HEK293 (cell line): ENCODE results near the gene FOXN3.

Experiments used
- CTCF ChIA-PET: fragments of 350-600 bp; formaldehyde crosslinking; extraction: SDS; loops from one replicate; lab custom pipeline; 2021; ENCODE audit warnings: antibody characterized with exemption; lab: Yijun Ruan, JAX
- POLR2A ChIA-PET: fragments of 300-600 bp; formaldehyde crosslinking; extraction: SDS; loops from one replicate; lab custom pipeline; 2020; ENCODE audit warnings: antibody characterized with exemption, inconsistent platforms; lab: Yijun Ruan, JAX
- H3K27ac ChIP-seq: fragments of 200-500 bp; sonication (Bioruptor generic); 2 replicates; pipeline ENCODE4 v1.5.1; 2014; ENCODE audit warnings: low read depth, low read length, control low read depth, inconsistent platforms; ENCODE audit errors: extremely low read depth
- H3K36me3 ChIP-seq, 2 experiments: fragments of 200-500 bp in 1 of 2; sonication (Bioruptor generic) in 1 of 2; 1 replicate in 1 of 2; 2 replicates in 1 of 2; pipeline ENCODE4 v1.5.1; 2014 to 2017; ENCODE audit warnings: inconsistent platforms in 2 of 2, low read length in 2 of 2; ENCODE audit not compliant: control insufficient read depth in 2 of 2, insufficient read depth in 1 of 2
- H3K4me1 ChIP-seq: fragments of 200-500 bp; sonication (Bioruptor generic); 2 replicates; pipeline ENCODE4 v1.5.1; 2014; ENCODE audit warnings: mild to moderate bottlenecking, low read length, inconsistent platforms; ENCODE audit not compliant: control insufficient read depth, insufficient read depth
- H3K4me3 ChIP-seq: 2 replicates; pipeline ENCODE4 v1.5.1; 2011; ENCODE audit warnings: low read depth, mild to moderate bottlenecking, control low read depth, low read length, moderate library complexity
- H3K9me3 ChIP-seq: fragments of 200-500 bp; sonication (Bioruptor generic); 2 replicates; pipeline ENCODE4 v1.5.1; 2014; ENCODE audit warnings: low read depth, low read length, inconsistent platforms; ENCODE audit not compliant: control insufficient read depth, insufficient read depth
- ELK4 ChIP-seq: IDR thresholded peaks from 2 replicates; pipeline ENCODE4 v1.6.1; 2011; ENCODE audit warnings: mild to moderate bottlenecking, low read depth, low read length, borderline replicate concordance
- KLF8 ChIP-seq: fragments of 450-650 bp; formaldehyde crosslinking; IDR thresholded peaks from 2 replicates; pipeline ENCODE4 v1.5.1; 2016; ENCODE audit warnings: missing biosample characterization, missing genetic modification characterization
- PRDM6 ChIP-seq: fragments of 450-650 bp; formaldehyde crosslinking; IDR thresholded peaks from 2 replicates; pipeline ENCODE4 v1.5.1; 2017; ENCODE audit warnings: missing biosample characterization, missing genetic modification characterization
- SALL2 ChIP-seq: fragments of 450-650 bp; formaldehyde crosslinking; IDR thresholded peaks from 2 replicates; pipeline ENCODE4 v1.5.0; 2017; ENCODE audit warnings: missing biosample characterization, mild to moderate bottlenecking, missing genetic modification characterization, borderline replicate concordance
- ZBTB21 ChIP-seq: fragments of 450-650 bp; formaldehyde crosslinking; IDR thresholded peaks from 2 replicates; pipeline ENCODE4 v1.5.1; 2017; ENCODE audit warnings: missing biosample characterization, missing genetic modification characterization
- ZFHX2 ChIP-seq: fragments of 450-650 bp; formaldehyde crosslinking; conservative IDR thresholded peaks from 2 replicates; pipeline ENCODE4 v1.5.1; 2016; ENCODE audit warnings: missing biosample characterization, missing genetic modification characterization
- ZFP3 ChIP-seq: fragments of 450-650 bp; formaldehyde crosslinking; IDR thresholded peaks from 2 replicates; pipeline ENCODE4 v1.5.1; 2016; ENCODE audit warnings: low read depth, missing biosample characterization, missing genetic modification characterization
- ZIC2 ChIP-seq: fragments of 450-650 bp; formaldehyde crosslinking; IDR thresholded peaks from 2 replicates; pipeline ENCODE4 v1.5.1; 2016; ENCODE audit warnings: missing biosample characterization, missing genetic modification characterization
- ZNF140 ChIP-seq: fragments of 450-650 bp; formaldehyde crosslinking; IDR thresholded peaks from 2 replicates; pipeline ENCODE4 v1.5.1; 2016; ENCODE audit warnings: missing biosample characterization, missing genetic modification characterization
- ZNF174 ChIP-seq: fragments of 450-650 bp; formaldehyde crosslinking; IDR thresholded peaks from 2 replicates; pipeline ENCODE4 v1.5.0; 2017; ENCODE audit warnings: missing biosample characterization, mild to moderate bottlenecking, missing genetic modification characterization
- ZNF184 ChIP-seq: fragments of 450-650 bp; IDR thresholded peaks from 2 replicates; pipeline ENCODE4 v1.5.1; 2018; ENCODE audit warnings: missing biosample characterization, mild to moderate bottlenecking, missing genetic modification characterization
- ZNF19 ChIP-seq: fragments of 450-650 bp; formaldehyde crosslinking; IDR thresholded peaks from 2 replicates; pipeline ENCODE4; 2016; ENCODE audit warnings: missing biosample characterization, missing genetic modification characterization, low read depth
- ZNF266 ChIP-seq: fragments of 450-650 bp; formaldehyde crosslinking; IDR thresholded peaks from 2 replicates; pipeline ENCODE4 v1.5.1; 2016; ENCODE audit warnings: missing biosample characterization, missing genetic modification characterization, low read depth
- ZNF324 ChIP-seq: fragments of 450-650 bp; formaldehyde crosslinking; IDR thresholded peaks from 2 replicates; pipeline ENCODE4 v1.5.1; 2016; ENCODE audit warnings: missing biosample characterization, missing genetic modification characterization
- ZNF354C ChIP-seq: fragments of 450-650 bp; formaldehyde crosslinking; IDR thresholded peaks from 2 replicates; pipeline ENCODE4 v1.5.1; 2016; ENCODE audit warnings: missing biosample characterization, missing genetic modification characterization, low read depth, borderline replicate concordance
- ZNF366 ChIP-seq: fragments of 450-650 bp; formaldehyde crosslinking; conservative IDR thresholded peaks from 2 replicates; pipeline ENCODE4 v1.5.1; 2016; ENCODE audit warnings: missing biosample characterization, missing genetic modification characterization
- ZNF426 ChIP-seq: fragments of 450-650 bp; formaldehyde crosslinking; IDR thresholded peaks from 2 replicates; pipeline ENCODE4 v1.5.1; 2017; ENCODE audit warnings: missing biosample characterization, missing genetic modification characterization, mild to moderate bottlenecking, inconsistent platforms, moderate library complexity
- ZNF501 ChIP-seq: fragments of 450-650 bp; formaldehyde crosslinking; IDR thresholded peaks from 2 replicates; pipeline ENCODE4 v1.5.1; 2016; ENCODE audit warnings: missing biosample characterization, missing genetic modification characterization
- ZNF660 ChIP-seq: fragments of 450-650 bp; IDR thresholded peaks from 2 replicates; pipeline ENCODE4 v1.5.1; 2018; ENCODE audit warnings: missing biosample characterization, mild to moderate bottlenecking, missing genetic modification characterization
- ZNF707 ChIP-seq: fragments of 450-650 bp; formaldehyde crosslinking; IDR thresholded peaks from 2 replicates; pipeline ENCODE4 v1.5.1; 2016; ENCODE audit warnings: missing biosample characterization, missing genetic modification characterization
- ZNF747 ChIP-seq: fragments of 450-650 bp; formaldehyde crosslinking; IDR thresholded peaks from 2 replicates; pipeline ENCODE4 v1.5.1; 2016; ENCODE audit warnings: missing biosample characterization, missing genetic modification characterization
- TF ChIP-seq, protein P1 (sequence below): fragments of 450-650 bp; formaldehyde crosslinking; IDR thresholded peaks from 2 replicates; pipeline ENCODE4 v1.5.1; 2016; ENCODE audit warnings: missing biosample characterization, missing genetic modification characterization, low read depth
- TF ChIP-seq, protein P2 (sequence below): fragments of 450-650 bp; formaldehyde crosslinking; IDR thresholded peaks from 2 replicates; pipeline ENCODE4 v1.5.1; 2016; ENCODE audit warnings: missing biosample characterization, missing genetic modification characterization
- TF ChIP-seq, protein P3 (sequence below): fragments of 450-650 bp; formaldehyde crosslinking; IDR thresholded peaks from 2 replicates; pipeline ENCODE4 v1.5.1; 2016; ENCODE audit warnings: missing biosample characterization, missing genetic modification characterization

Gene FOXN3

GRCh38 chr14:89309670-89310177 lies 107.3 kb downstream of the FOXN3 start:
- Histone ChIP-seq H3K36me3 (no peaks in the 10 kb centered on the region; a peak in 1 of 3 replicates), H3K4me1 (peaks cover 15% of the 10 kb centered on the region), H3K9me3 (no peaks in the 10 kb centered on the region), H3K27ac (no peak overlapping the region), H3K4me3 (no peak overlapping the region)
- POLR2A ChIA-PET: no interaction called here
- CTCF ChIA-PET: no interaction called here
- TF ChIP-seq ZNF140 (tag by site-specific recombination) (no peak), ELK4 (no peak)
- TF ChIP-seq, protein P1, sequence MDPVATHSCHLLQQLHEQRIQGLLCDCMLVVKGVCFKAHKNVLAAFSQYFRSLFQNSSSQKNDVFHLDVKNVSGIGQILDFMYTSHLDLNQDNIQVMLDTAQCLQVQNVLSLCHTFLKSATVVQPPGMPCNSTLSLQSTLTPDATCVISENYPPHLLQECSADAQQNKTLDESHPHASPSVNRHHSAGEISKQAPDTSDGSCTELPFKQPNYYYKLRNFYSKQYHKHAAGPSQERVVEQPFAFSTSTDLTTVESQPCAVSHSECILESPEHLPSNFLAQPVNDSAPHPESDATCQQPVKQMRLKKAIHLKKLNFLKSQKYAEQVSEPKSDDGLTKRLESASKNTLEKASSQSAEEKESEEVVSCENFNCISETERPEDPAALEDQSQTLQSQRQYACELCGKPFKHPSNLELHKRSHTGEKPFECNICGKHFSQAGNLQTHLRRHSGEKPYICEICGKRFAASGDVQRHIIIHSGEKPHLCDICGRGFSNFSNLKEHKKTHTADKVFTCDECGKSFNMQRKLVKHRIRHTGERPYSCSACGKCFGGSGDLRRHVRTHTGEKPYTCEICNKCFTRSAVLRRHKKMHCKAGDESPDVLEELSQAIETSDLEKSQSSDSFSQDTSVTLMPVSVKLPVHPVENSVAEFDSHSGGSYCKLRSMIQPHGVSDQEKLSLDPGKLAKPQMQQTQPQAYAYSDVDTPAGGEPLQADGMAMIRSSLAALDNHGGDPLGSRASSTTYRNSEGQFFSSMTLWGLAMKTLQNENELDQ: no peak
- TF ChIP-seq, all 188 proteins: peak for 0

DNA sequence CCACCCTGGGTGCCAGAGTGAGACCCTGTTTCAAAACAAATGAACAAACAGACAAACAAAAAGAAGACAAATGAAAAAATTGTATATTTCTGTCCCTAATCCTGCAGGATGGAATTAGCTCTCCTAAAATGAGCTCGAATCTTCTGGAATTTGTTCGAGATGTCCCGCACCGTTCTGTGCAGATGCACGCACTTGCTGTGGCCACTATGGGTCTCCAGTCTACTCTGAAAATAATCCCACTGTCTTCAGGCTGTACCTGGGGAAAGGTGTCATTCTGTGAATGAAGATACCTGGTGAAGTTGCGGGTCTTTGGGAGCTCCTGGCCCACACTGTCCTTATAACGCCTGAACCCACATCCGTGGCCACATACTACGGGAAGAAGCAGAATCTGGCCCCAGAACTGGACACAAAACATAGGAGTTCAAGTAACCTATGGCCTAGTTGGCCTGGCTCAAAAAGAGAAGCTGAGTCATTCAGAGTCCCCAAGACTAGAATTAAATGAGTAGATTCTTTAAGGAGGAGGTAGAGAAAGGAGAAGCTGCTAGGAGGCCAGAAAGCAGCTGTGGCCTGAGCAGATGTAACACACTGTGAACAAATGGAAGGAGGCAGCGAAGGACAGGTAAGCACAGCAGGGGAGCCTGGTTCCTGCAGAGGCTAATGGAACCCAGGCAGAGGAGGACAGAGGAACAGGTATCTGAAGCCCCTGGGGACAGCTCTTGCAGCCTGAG lies 108.6 kb downstream of the FOXN3 start:
- Histone ChIP-seq H3K9me3 (no peaks in the 10 kb centered on the region), H3K4me3 (no peak overlapping the region), H3K27ac (no peak overlapping the region), H3K4me1 (peaks cover 23% of the 10 kb centered on the region), H3K36me3 (no peaks in the 10 kb centered on the region; a peak in 1 of 3 replicates)
- ChIA-PET CTCF (no interaction called here), POLR2A (no interaction called here)
- TF ChIP-seq ZFHX2: no peak
- no peak for TF ChIP-seq ZBTB21 (tag by site-specific recombination)
- TF ChIP-seq ZNF184 (tag by site-specific recombination): no peak
- TF ChIP-seq ZNF354C: no peak
- no peak for TF ChIP-seq KLF8 (tag by site-specific recombination)
- TF ChIP-seq ZFP3 (tag by site-specific recombination): no peak
- no peak for TF ChIP-seq ZNF660 (tag by site-specific recombination)
- TF ChIP-seq ZNF366 (tag by site-specific recombination): no peak
- TF ChIP-seq ZNF174 (tag by site-specific recombination): no peak
- TF ChIP-seq, protein P2, sequence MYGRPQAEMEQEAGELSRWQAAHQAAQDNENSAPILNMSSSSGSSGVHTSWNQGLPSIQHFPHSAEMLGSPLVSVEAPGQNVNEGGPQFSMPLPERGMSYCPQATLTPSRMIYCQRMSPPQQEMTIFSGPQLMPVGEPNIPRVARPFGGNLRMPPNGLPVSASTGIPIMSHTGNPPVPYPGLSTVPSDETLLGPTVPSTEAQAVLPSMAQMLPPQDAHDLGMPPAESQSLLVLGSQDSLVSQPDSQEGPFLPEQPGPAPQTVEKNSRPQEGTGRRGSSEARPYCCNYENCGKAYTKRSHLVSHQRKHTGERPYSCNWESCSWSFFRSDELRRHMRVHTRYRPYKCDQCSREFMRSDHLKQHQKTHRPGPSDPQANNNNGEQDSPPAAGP: no peak
- no peak for TF ChIP-seq ZIC2 (tag by site-specific recombination)
- TF ChIP-seq ZNF19 (tag by site-specific recombination): no peak

DNA sequence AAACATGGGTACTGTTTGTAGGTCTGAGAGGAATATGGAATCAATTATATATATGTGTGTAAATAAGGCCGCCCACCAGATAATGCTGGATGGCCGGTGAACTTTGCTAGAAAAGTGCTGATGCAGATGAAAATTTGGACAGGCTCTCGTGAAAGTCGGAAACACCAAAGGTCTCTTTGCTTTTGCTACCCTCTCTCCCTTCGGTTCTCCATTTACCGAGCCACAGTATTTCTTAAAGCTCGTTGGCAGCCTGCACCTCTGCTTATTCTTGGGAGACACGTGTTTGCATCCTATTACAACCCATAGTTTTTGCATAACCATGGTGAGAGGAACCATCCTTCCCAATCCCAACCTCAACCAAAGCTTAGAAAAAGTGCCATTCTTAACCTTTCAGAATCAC lies 109.6 kb downstream of the FOXN3 start:
- Histone ChIP-seq H3K4me1 (peaks cover 27% of the 10 kb centered on the region), H3K36me3 (no peaks in the 10 kb centered on the region; a peak in 1 of 3 replicates), H3K27ac (no peak overlapping the region), H3K4me3 (no peak overlapping the region), H3K9me3 (no peaks in the 10 kb centered on the region)
- POLR2A ChIA-PET: no interaction called here
- CTCF ChIA-PET: no interaction called here
- TF ChIP-seq ZNF324 (tag by site-specific recombination) (no peak), SALL2 (tag by site-specific recombination) (no peak), ZNF707 (tag by site-specific recombination) (no peak), ZNF426 (tag by site-specific recombination) (no peak), ZNF501 (tag by site-specific recombination) (no peak), PRDM6 (tag by site-specific recombination) (no peak), ZNF747 (tag by site-specific recombination) (no peak), ZNF266 (tag by site-specific recombination) (no peak)
- TF ChIP-seq, protein P3, sequence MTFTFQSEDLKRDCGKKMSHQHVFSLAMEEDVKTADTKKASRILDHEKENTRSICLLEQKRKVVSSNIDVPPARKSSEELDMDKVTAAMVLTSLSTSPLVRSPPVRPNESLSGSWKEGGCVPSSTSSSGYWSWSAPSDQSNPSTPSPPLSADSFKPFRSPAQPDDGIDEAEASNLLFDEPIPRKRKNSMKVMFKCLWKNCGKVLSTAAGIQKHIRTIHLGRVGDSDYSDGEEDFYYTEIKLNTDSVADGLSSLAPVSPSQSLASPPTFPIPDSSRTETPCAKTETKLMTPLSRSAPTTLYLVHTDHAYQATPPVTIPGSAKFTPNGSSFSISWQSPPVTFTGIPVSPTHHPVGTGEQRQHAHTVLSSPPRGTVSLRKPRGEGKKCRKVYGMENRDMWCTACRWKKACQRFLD (tag by site-specific recombination): no peak
